Measurements from ENCODE around the gene CHERP.

GRCh38 chr19:16497042-16497441 lies 45.2 kb downstream of the CHERP start:
- TF ChIP-seq POLR2A (IDR thresholded peaks at IDR 0.05; ENCODE audit: insufficient read depth in 1 of 2, low read depth in 2 of 2, low read length in 2 of 2) (no peak), MXI1 (IDR thresholded peaks at IDR 0.05; ENCODE audit: borderline replicate concordance, low read depth, low read length) (no peak), PAX8 (CRISPR knock-in tag; IDR thresholded peaks at IDR 0.05; ENCODE audit: borderline replicate concordance) (no peak), HCFC1 (IDR thresholded peaks at IDR 0.05; ENCODE audit: low read depth, low read length) (no peak)
- TF ChIP-seq, protein P1, sequence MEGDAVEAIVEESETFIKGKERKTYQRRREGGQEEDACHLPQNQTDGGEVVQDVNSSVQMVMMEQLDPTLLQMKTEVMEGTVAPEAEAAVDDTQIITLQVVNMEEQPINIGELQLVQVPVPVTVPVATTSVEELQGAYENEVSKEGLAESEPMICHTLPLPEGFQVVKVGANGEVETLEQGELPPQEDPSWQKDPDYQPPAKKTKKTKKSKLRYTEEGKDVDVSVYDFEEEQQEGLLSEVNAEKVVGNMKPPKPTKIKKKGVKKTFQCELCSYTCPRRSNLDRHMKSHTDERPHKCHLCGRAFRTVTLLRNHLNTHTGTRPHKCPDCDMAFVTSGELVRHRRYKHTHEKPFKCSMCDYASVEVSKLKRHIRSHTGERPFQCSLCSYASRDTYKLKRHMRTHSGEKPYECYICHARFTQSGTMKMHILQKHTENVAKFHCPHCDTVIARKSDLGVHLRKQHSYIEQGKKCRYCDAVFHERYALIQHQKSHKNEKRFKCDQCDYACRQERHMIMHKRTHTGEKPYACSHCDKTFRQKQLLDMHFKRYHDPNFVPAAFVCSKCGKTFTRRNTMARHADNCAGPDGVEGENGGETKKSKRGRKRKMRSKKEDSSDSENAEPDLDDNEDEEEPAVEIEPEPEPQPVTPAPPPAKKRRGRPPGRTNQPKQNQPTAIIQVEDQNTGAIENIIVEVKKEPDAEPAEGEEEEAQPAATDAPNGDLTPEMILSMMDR (CRISPR knock-in tag; IDR thresholded peaks at IDR 0.05), result no peak

Data from HepG2 (cell line).